Measurements from ENCODE around the gene LNX1. TPM values are rescaled to one million over a fixed set of nuclear protein-coding genes. Genes with fewer than 3 reads are reported as not detected.

LNX1 gene
- polyA plus RNA-seq, 1 experiment: 0.29 TPM

- Histone ChIP-seq H3K36me3 (ENCODE audit: control insufficient read depth, insufficient read depth, low read length) (no peaks in the 10 kb centered on the region), H3K4me3 (ENCODE audit: low read depth, low read length) (no peak overlapping the region), H3K27me3 (ENCODE audit: control insufficient read depth, insufficient read depth, low read length) (no peaks in the 10 kb centered on the region)
- ChIA-PET CTCF (interaction anchor here (1.0 kb wide), 1 partner anchor 36 kb away, joined by 3 read pairs; no protein-coding TSS in a partner anchor), POLR2A (no interaction called here)
- no peak for TF ChIP-seq CTCF (IDR thresholded peaks at IDR 0.05; ENCODE audit: insufficient read depth, low read depth, low read length)
- no peak for DNase-seq (ENCODE audit: low read depth)
These were observed 62.3 kb downstream of the LNX1 start for GRCh38 chr4:53529025-53529424.

- Histone ChIP-seq H3K27me3 (ENCODE audit: control insufficient read depth, insufficient read depth, low read length) (no peaks in the 10 kb centered on the region), H3K4me3 (ENCODE audit: low read depth, low read length) (no peak overlapping the region), H3K36me3 (ENCODE audit: control insufficient read depth, insufficient read depth, low read length) (no peaks in the 10 kb centered on the region)
- TF ChIP-seq CTCF (IDR thresholded peaks at IDR 0.05; ENCODE audit: insufficient read depth, low read depth, low read length): no peak
- ChIA-PET POLR2A (no interaction called here), CTCF (interaction anchor here (1.6 kb wide), 1 partner anchor 689 kb away, joined by 3 read pairs; no protein-coding TSS in a partner anchor)
- DNase-seq (ENCODE audit: low read depth): no peak
These were observed 63.4 kb downstream of the LNX1 start for GRCh38 chr4:53527930-53528329.

GRCh38 chr4:53527326-53527725 lies 64.0 kb downstream of the LNX1 start:
- Histone ChIP-seq H3K27me3 (ENCODE audit: control insufficient read depth, insufficient read depth, low read length) (no peaks in the 10 kb centered on the region), H3K36me3 (ENCODE audit: control insufficient read depth, insufficient read depth, low read length) (no peaks in the 10 kb centered on the region), H3K4me3 (ENCODE audit: low read depth, low read length) (no peak overlapping the region)
- no peak for DNase-seq (ENCODE audit: low read depth)
- TF ChIP-seq CTCF (IDR thresholded peaks at IDR 0.05; ENCODE audit: insufficient read depth, low read depth, low read length): no peak
- ChIA-PET CTCF (interaction anchor here (1.6 kb wide), 1 partner anchor 690 kb away, joined by 3 read pairs; no protein-coding TSS in a partner anchor), POLR2A (no interaction called here)

- Histone ChIP-seq H3K27me3 (ENCODE audit: control insufficient read depth, insufficient read depth, low read length) (no peaks in the 10 kb centered on the region), H3K4me3 (ENCODE audit: low read depth, low read length) (no peak overlapping the region), H3K36me3 (ENCODE audit: control insufficient read depth, insufficient read depth, low read length) (no peaks in the 10 kb centered on the region)
- TF ChIP-seq CTCF (IDR thresholded peaks at IDR 0.05; ENCODE audit: insufficient read depth, low read depth, low read length): no peak
- CTCF ChIA-PET: interaction anchor here (1.4 kb wide), 1 partner anchor 9 kb away, joined by 3 read pairs; no protein-coding TSS in a partner anchor
- DNase-seq (ENCODE audit: low read depth): no peak
- POLR2A ChIA-PET: no interaction called here
These were observed 69.0 kb downstream of the LNX1 start for GRCh38 chr4:53522334-53522733.

GRCh38 chr4:53520116-53520515 lies 71.2 kb downstream of the LNX1 start:
- no peak for DNase-seq (ENCODE audit: low read depth)
- POLR2A ChIA-PET: no interaction called here
- CTCF ChIA-PET: interaction anchor here (1.8 kb wide), 1 partner anchor 11 kb away, joined by 4 read pairs; no protein-coding TSS in a partner anchor
- no peaks in the 10 kb centered on the region for H3K27me3 ChIP-seq (ENCODE audit: control insufficient read depth, insufficient read depth, low read length)
- TF ChIP-seq CTCF (IDR thresholded peaks at IDR 0.05; ENCODE audit: insufficient read depth, low read depth, low read length): no peak
- no peaks in the 10 kb centered on the region for H3K36me3 ChIP-seq (ENCODE audit: control insufficient read depth, insufficient read depth, low read length)
- no peak overlapping the region for H3K4me3 ChIP-seq (ENCODE audit: low read depth, low read length)

All from BJ (cell line).